ENCODE data around the gene MORC2. TPM values are rescaled to one million over a fixed set of nuclear protein-coding genes. Genes with fewer than 3 reads are reported as not detected.

Gene MORC2
- total RNA-seq, 1 experiment from 2014 or later = 25.4 TPM

- Histone ChIP-seq H3K9ac (ENCODE audit: low read length) (no peak overlapping the region), H4K20me1 (ENCODE audit: insufficient read depth) (no peaks in the 10 kb centered on the region), H3K9me2 (ENCODE audit: insufficient read depth) (no peaks in the 10 kb centered on the region), H3K36me3 (ENCODE audit: control insufficient read depth in 1 of 2, insufficient read depth in 2 of 2, low read length in 2 of 2) (peaks cover 3 to 10% of the 10 kb centered on the region in 2 experiments; a peak in 3 of 4 replicates), H3K4me1 (ENCODE audit: control insufficient read depth in 1 of 2, insufficient read depth in 2 of 2, low read length in 2 of 2) (no peaks in the 10 kb centered on the region), H3K4me2 (ENCODE audit: low read length) (no peak overlapping the region), H3K9me3 (ENCODE audit: control insufficient read depth in 1 of 2, insufficient read depth in 1 of 2, low read depth in 1 of 2, low read length in 2 of 2) (no peaks in the 10 kb centered on the region), H3K27ac (ENCODE audit: low read depth, low read length) (no peak overlapping the region), H2AFZ (ENCODE audit: low read depth, low read length, poor library complexity, severe bottlenecking) (no peak overlapping the region), H3K27me3 (ENCODE audit: insufficient read depth, low read length) (no peaks in the 10 kb centered on the region), H3K79me2 (ENCODE audit: insufficient read depth, low read length) (no peaks in the 10 kb centered on the region), H3K4me3 (replicated peaks in 1 of 2; ENCODE audit: low read depth in 1 of 2, low read length in 2 of 2) (no peak overlapping the region)
- no TSS peak for BruUV-seq (replicated peaks)
- ChIA-PET RAD21 (ENCODE audit: low non-redundant PET in 1 of 2, low total read pairs in 2 of 2, uncharacterized antibody in 2 of 2, unreplicated experiment in 2 of 2) (interaction anchor here in 1 of 2 experiments (0.6 kb wide), 1 partner anchor 156 kb away, joined by 3 read pairs; no protein-coding TSS in a partner anchor), CTCF (interaction anchor here (1.9 kb wide), 1 partner anchor 160 kb away, joined by 7 read pairs; no protein-coding TSS in a partner anchor), POLR2A (no interaction called here)
- DNase-seq (ENCODE audit: low read depth, low spot score) = no peak
- no peak for ATAC-seq
- no peak for TF ChIP-seq SIN3A (IDR thresholded peaks at IDR 0.05; ENCODE audit: low read depth)
- no peak for TF ChIP-seq TCF7L2 (IDR thresholded peaks at IDR 0.05; ENCODE audit: borderline replicate concordance, extremely low read depth, insufficient read depth, insufficient read length)
- TF ChIP-seq EZH2phosphoT487 (IDR thresholded peaks at IDR 0.05; ENCODE audit: borderline replicate concordance) = no peak
- no peak for TF ChIP-seq YY1 (IDR thresholded peaks at IDR 0.05; ENCODE audit: extremely low read depth, insufficient replicate concordance, low read depth, low read length)
- no peak for TF ChIP-seq ELF1 (IDR thresholded peaks at IDR 0.05; ENCODE audit: borderline replicate concordance, low read depth)
- TF ChIP-seq MAX (IDR thresholded peaks at IDR 0.05) = no peak
- TF ChIP-seq ZNF274 (IDR thresholded peaks at IDR 0.05; ENCODE audit: low read depth, low read length) = no peak
- no peak for TF ChIP-seq CEBPB (IDR thresholded peaks at IDR 0.05; ENCODE audit: low read depth)
- no peak for TF ChIP-seq ATF3 (IDR thresholded peaks at IDR 0.05)
- no peak for TF ChIP-seq POLR2AphosphoS5 (IDR thresholded peaks at IDR 0.05; ENCODE audit: low read depth, low read length)
- no peak for TF ChIP-seq SP1 (IDR thresholded peaks at IDR 0.05; ENCODE audit: low read depth)
- TF ChIP-seq CTCF (IDR thresholded peaks at IDR 0.05 in 2 of 3, conservative IDR thresholded peaks at IDR 0.05 in 1 of 3; ENCODE audit: borderline replicate concordance in 1 of 3, insufficient read depth in 1 of 3, low read depth in 2 of 3, low read length in 2 of 3) = no peak
- no peak for TF ChIP-seq ZFX (IDR thresholded peaks at IDR 0.05)
- TF ChIP-seq SRF (IDR thresholded peaks at IDR 0.05; ENCODE audit: low read depth) = no peak
- TF ChIP-seq EZH2 (IDR thresholded peaks at IDR 0.05) = no peak
- no peak for TF ChIP-seq ZBTB33 (IDR thresholded peaks at IDR 0.05; ENCODE audit: extremely low read depth, insufficient replicate concordance, low read length)
- TF ChIP-seq RAD21 (IDR thresholded peaks at IDR 0.05; ENCODE audit: low read depth) = no peak
- no peak for TF ChIP-seq JUND (IDR thresholded peaks at IDR 0.05)
- intact Hi-C loops (cut with micrococcal nuclease) = loop anchor here (10.0 kb wide), 1 partner anchor 289 kb away; the partner anchor contains the start of gene SLC35E4
Measured at GRCh38 chr22:30923168-30923900, 45.2 kb downstream of the MORC2 start.
